ENCODE data around the gene SLC6A13.
"Not testable (repeated sequence)": the region's sequence is repeated elsewhere in the genome, so short reads cannot be mapped to it uniquely, and the experiment has no call there.

SLC6A13 gene

DNA sequence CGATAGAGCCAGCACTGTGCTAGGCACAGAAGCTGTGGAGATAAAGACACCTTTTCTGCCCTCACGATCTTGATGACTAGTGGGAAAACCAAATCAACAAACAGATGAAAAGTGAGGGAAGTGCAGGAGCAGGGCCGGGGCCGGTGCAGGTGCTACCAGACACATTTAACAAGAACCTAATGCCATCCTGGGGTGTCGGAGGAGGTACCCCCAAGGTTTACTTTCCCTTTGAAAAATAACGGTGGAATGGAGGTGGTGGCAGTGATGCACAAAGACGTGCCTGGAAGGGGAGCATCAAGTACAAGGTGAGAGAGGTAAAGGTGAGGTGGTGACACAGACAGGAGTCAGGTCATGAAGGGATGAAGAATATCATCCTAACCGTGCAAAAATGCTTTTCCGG is 22.1 kb downstream of the SLC6A13 start:
- DNase-seq (ENCODE audit: insufficient read length) (no peak), FAIRE-seq (no peak)
- no peak for TF ChIP-seq TAF1 (IDR thresholded peaks at IDR 0.05; ENCODE audit: borderline replicate concordance, low read depth, low read length)
- TF ChIP-seq POLR2A (IDR thresholded peaks at IDR 0.05; ENCODE audit: low read depth, low read length) = no peak
- no peak for TF ChIP-seq POLR2AphosphoS5 (IDR thresholded peaks at IDR 0.05; ENCODE audit: low read depth, low read length)

DNA sequence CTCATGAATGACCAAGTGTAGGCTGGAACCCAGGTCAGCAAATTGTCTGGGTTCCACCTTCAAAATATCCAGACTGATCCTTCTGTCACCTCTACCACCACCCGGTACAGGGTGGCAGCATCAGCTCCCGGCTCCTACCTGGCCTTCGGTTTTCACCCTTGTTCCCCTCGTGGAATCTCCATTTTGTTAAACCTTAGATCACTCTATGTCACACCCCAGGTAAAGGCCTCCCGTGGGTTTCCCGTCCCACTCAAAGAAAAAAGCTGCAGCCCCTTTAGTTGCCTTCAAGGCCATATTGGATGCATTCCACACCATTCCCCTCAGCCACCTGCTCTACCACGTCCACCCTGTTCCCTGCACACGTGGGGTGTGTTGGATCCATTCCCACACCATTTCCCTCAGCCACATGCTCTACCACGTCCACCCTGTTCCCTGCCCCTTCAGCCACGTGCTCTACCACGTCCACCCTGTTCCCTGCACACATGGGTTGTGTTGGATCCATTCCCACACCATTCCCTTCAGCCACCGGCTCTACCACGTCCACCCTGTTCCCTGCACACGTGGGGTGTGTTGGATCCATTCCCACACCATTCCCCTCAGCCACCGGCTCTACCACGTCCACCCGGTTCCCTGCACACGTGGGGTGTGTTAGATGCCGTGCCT is 23.8 kb downstream of the SLC6A13 start:
- no peak for TF ChIP-seq POLR2AphosphoS5 (IDR thresholded peaks at IDR 0.05; ENCODE audit: low read depth, low read length)
- TF ChIP-seq POLR2A (IDR thresholded peaks at IDR 0.05; ENCODE audit: low read depth, low read length) = no peak
- TF ChIP-seq TAF1 (IDR thresholded peaks at IDR 0.05; ENCODE audit: borderline replicate concordance, low read depth, low read length) = no peak
- FAIRE-seq (no peak), DNase-seq (ENCODE audit: insufficient read length) (no peak)

DNA sequence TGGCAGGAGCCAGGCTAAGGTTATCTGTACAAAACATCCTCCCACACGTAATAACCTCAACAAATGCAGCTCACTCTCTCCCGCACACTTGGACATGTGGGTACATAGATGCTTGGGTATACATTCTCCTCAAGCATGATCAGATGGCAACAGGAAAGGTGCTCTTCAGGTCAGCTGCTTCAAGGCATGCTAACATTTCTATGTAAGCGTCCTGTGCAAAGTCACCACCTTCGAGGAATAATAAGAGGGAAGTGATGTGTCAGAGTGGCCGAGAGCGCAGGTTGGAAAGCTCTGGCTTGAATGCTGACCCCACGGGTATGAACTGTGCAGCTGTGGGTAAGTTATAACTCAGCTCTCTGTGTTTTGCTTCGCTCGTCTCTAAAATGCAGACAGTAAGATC is 24.5 kb downstream of the SLC6A13 start:
- TF ChIP-seq TAF1 (IDR thresholded peaks at IDR 0.05; ENCODE audit: borderline replicate concordance, low read depth, low read length) (no peak), POLR2AphosphoS5 (IDR thresholded peaks at IDR 0.05; ENCODE audit: low read depth, low read length) (no peak), POLR2A (IDR thresholded peaks at IDR 0.05; ENCODE audit: low read depth, low read length) (no peak)
- DNase-seq (ENCODE audit: insufficient read length) = no peak
- FAIRE-seq = no peak

DNA sequence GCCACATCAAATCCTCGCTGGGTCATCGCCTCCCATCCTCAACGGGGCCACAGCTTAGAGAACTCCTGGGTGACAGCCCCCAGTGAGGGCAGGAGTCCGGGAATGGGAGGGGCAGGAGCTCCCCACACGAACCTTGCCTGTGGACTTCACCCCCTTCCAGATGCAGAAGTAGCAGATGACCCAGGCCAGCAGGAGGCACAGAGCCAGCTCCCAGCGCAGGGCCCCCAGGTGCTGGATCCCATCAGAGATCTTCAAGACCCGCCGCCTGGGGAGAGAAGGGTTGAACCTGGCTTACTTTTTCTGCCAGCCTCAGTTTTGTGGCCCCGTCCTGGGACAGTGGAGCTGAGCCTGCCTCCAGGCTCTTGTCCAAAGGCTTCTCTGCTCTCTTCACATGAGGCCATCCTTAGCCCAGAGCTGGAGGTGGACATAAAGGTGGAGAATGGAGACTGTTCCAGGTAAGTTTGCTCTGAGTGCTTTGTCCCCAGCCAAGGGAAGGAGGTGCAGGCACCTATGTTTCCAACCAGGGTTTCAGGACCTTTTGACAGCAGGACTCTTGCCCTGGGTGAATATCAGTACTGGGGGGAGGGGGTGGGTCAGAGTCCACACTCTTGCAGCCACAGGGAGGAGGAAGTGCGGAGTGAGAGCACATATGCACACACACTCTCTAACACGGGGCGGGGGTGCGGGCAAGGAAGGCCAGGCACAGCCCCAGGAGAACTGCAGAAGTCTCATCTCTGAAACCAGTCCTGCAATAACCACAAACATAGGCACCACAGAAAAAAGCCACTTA is 25.4 kb downstream of the SLC6A13 start:
- no peak for FAIRE-seq
- TF ChIP-seq POLR2A (IDR thresholded peaks at IDR 0.05; ENCODE audit: low read depth, low read length) (no peak), POLR2AphosphoS5 (IDR thresholded peaks at IDR 0.05; ENCODE audit: low read depth, low read length) (no peak), TAF1 (IDR thresholded peaks at IDR 0.05; ENCODE audit: borderline replicate concordance, low read depth, low read length) (no peak)
- no peak for DNase-seq (ENCODE audit: insufficient read length)

DNA sequence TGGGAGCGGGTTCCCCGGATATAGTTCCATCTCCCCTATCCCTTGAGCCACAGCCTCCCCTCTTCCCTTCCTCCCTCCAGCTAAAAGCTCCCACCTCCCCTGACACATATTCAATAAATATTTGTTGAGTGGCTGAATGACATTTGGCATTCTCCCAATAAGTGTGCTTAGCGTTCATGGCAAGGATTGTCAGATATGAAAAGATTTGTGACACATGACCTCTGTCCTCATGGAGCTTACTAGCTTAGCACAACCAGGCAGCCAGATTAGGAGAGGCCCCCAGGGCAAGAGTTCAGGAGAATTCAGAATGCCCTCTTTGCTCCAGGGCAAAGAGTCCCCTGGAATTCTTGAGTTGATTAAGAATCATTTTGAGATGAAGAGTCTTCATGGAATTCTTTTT is 26.2 kb downstream of the SLC6A13 start:
- DNase-seq (ENCODE audit: insufficient read length) (no peak), FAIRE-seq (no peak)
- TF ChIP-seq TAF1 (IDR thresholded peaks at IDR 0.05; ENCODE audit: borderline replicate concordance, low read depth, low read length) (no peak), POLR2A (IDR thresholded peaks at IDR 0.05; ENCODE audit: low read depth, low read length) (no peak), POLR2AphosphoS5 (IDR thresholded peaks at IDR 0.05; ENCODE audit: low read depth, low read length) (no peak)

DNA sequence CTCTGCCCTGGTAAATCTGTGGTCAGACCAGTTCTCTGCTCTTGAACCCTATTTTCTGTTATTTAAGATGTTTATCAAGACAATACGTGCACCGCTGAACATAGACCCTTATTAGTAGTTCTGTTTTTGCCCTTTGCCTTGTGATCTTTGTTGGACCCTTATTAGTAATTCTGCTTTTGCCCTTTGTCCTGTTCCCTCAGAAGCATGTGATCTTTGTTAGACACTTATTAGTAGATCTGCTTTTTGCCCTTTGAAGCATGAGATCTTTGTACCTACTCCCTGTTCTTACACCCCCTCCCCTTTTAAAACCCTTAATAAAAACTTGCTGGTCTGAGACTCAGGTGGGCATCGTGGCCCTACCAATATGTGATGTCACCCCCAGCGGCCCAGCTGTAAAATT is 26.7 kb downstream of the SLC6A13 start:
- FAIRE-seq; DNase-seq (ENCODE audit: insufficient read length): not testable (repeated sequence)

DNA sequence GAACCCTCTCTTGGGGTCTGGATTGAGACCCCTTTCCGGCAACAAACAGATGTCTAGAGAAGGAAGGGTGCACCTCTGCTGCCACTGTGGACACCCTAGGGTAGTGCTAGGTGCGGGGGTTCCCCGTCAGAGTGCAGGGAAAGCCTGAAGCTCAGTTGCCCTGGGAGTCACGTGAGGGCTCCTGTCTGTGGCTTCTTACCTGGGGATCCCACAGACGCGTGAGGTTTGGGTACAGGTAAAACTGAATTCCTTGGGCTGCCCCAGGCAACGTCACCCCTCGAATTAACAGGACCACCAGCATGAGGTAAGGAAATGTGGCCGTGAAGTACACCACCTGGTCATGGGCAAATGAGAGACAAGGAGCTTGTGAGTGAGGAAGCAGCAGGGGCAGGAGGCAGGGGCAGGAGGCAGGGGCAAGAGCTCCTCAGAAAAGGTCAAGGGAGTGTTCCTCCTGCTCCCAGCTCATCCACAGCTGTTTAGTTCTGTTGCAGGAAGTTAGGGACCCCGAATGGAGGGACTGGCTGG is 27.7 kb downstream of the SLC6A13 start:
- DNase-seq (ENCODE audit: insufficient read length) (no peak), FAIRE-seq (no peak)
- TF ChIP-seq POLR2AphosphoS5 (IDR thresholded peaks at IDR 0.05; ENCODE audit: low read depth, low read length) (no peak), POLR2A (IDR thresholded peaks at IDR 0.05; ENCODE audit: low read depth, low read length) (no peak), TAF1 (IDR thresholded peaks at IDR 0.05; ENCODE audit: borderline replicate concordance, low read depth, low read length) (no peak)

DNA sequence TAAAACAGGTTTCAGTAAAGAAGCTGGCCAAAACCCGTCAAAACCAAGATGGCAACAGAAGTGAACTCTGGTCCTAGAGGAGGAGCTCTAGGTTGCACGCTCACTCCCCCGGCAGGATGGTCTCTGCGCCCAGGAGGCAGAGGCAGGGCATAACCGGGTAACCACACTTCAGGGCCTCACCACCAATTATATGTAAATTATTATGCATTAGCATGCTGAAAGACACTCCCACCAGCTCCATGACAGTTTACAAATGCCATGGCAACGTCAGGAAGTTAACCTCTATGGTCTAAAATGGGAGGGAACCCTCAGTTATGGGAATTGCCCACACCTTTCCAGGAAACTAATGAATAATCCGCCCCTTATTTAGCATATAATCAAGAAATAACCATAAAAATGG is 28.6 kb downstream of the SLC6A13 start:
- no peak for TF ChIP-seq TAF1 (IDR thresholded peaks at IDR 0.05; ENCODE audit: borderline replicate concordance, low read depth, low read length)
- no peak for TF ChIP-seq POLR2A (IDR thresholded peaks at IDR 0.05; ENCODE audit: low read depth, low read length)
- TF ChIP-seq POLR2AphosphoS5 (IDR thresholded peaks at IDR 0.05; ENCODE audit: low read depth, low read length) = no peak
- FAIRE-seq (no peak), DNase-seq (ENCODE audit: insufficient read length) (no peak)

DNA sequence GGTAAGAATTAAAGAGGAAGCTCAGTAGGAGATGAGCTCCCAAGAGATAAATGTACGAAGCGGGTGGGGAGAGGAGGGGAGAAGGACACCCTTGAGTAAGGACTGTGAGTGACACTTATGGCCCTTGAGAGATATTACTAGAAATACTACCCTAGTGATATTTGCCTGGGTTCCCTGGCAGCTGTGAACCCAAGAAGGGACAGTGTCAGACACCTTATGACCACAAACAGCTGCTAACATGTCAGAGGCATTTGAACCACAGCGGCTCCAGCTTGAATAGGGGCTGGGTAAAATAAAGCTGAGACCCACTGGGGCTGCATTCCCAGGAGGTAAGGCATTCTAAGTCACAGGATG is 29.0 kb downstream of the SLC6A13 start:
- FAIRE-seq = no peak
- no peak for DNase-seq (ENCODE audit: insufficient read length)
- TF ChIP-seq POLR2AphosphoS5 (IDR thresholded peaks at IDR 0.05; ENCODE audit: low read depth, low read length) (no peak), POLR2A (IDR thresholded peaks at IDR 0.05; ENCODE audit: low read depth, low read length) (no peak), TAF1 (IDR thresholded peaks at IDR 0.05; ENCODE audit: borderline replicate concordance, low read depth, low read length) (no peak)

DNA sequence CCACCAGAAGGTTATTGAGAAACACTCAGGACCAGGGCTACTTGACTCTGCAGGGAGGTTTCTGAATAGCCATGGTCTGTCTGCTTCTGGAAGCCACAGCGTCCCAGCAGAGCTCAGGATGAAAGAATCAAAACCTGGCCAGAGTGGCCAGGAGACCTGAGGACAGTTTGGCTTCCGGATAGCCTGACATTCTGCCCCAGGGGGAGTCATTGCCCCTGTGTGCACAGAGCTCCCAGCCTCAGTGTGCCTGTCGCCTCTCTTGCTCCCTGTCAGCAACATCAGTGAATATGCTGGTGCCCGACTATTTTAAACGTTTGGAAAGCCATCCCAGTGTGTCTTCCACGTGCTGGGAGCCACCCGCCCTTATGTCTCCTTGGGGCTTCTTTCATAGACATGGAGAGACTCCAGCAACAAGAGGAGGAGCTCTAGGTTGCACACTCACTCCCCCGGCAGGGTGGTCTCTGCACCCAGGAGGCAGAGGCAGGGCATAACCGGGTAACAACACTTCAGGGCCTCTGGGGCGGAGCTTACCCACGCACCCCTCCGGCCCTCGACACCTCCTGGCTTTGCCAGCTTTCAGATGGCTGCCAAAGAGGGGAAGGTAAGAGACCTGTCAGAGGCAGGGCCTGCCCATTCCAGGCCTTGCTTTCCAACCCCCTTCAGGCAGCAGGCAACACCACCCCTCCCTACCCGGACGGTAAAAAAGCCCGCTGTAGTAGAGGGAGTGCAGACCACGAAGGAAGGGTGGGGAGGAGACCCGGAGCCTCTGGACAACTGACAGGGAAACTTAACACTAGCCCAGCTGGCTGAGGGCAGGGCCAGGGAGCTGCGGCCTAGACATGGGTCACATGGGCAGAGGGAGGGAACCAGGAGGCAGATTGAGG is 29.7 kb downstream of the SLC6A13 start:
- FAIRE-seq (no peak), DNase-seq (ENCODE audit: insufficient read length) (no peak)
- TF ChIP-seq POLR2AphosphoS5 (IDR thresholded peaks at IDR 0.05; ENCODE audit: low read depth, low read length) (no peak), TAF1 (IDR thresholded peaks at IDR 0.05; ENCODE audit: borderline replicate concordance, low read depth, low read length) (no peak)

DNA sequence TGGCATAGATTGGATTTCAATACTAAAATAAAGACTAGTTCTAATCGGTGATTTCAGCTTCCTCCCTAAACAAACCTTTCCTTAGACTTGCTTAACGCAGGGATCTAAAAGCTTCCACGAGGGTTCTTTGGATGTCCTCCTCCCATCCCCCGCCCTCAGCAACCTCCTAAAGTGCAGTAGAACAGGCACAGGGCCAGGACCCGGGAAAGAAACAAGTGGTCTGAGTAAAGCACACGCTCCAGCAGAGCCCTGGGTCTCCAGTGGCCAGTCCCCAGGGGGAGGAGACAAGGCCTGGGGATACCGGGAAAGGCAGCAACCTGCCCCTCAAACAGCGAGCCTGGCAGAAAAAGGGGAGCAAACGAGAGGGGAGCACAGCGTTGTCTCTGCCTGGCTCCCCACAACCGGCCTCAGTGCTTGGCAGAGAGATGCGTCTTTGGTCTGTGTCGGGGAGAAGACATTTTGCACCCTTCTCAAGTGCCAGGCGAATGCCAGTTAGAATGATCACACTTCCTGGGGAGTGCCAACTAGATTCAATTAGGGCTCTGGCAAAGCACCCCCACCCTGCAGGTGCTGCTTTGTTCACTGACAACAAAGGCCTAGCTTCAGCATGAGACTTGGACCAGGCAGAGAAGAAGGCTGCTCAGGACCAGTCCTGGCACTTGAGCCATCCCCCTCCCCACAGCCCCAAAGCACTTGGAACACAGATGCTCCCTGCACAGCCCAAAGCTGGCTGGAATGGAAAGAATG is 31.5 kb downstream of the SLC6A13 start:
- DNase-seq (ENCODE audit: insufficient read length) = no peak
- no peak for FAIRE-seq
- TF ChIP-seq TAF1 (IDR thresholded peaks at IDR 0.05; ENCODE audit: borderline replicate concordance, low read depth, low read length) = no peak
- no peak for TF ChIP-seq POLR2A (IDR thresholded peaks at IDR 0.05; ENCODE audit: low read depth, low read length)
- no peak for TF ChIP-seq POLR2AphosphoS5 (IDR thresholded peaks at IDR 0.05; ENCODE audit: low read depth, low read length)

Data from GM12892 (cell line).